Astrocyte (in vitro differentiated cells and primary cell): ENCODE results near the gene OLIG1. TPM values are rescaled to one million over a fixed set of nuclear protein-coding genes. Genes with fewer than 3 reads are reported as not detected.

Experiments used
- DNase-seq: peaks from one replicate; pipeline ENCODE4 v3.0.0-alpha.2; 2010; ENCODE audit warnings: low read depth
- FAIRE-seq: peaks from 2 replicates; lab custom pipeline; 2011; peaks lifted over from hg19 to GRCh38; lab: Jason Lieb, UNC
- H2AFZ ChIP-seq: 2 replicates; pipeline ENCODE4 v1.6.0; 2012; ENCODE audit warnings: low read depth, low read length, inconsistent platforms
- H3K27ac ChIP-seq: 2 replicates; pipeline ENCODE4 v1.5.1; 2011; ENCODE audit warnings: low read depth, low read length, inconsistent platforms
- H3K27me3 ChIP-seq: 2 replicates; pipeline ENCODE4 v1.6.0; 2011; ENCODE audit warnings: low read length, inconsistent platforms; ENCODE audit not compliant: insufficient read depth
- H3K36me3 ChIP-seq: 2 replicates; pipeline ENCODE4 v1.5.1; 2011; ENCODE audit warnings: low read length, inconsistent platforms; ENCODE audit not compliant: insufficient read depth
- H3K4me1 ChIP-seq: 2 replicates; pipeline ENCODE4 v1.5.1; 2011; ENCODE audit warnings: low read length, inconsistent platforms; ENCODE audit not compliant: insufficient read depth
- H3K4me2 ChIP-seq: 2 replicates; pipeline ENCODE4 v1.6.0; 2012; ENCODE audit warnings: low read length, inconsistent platforms
- H3K4me3 ChIP-seq: 2 replicates; pipeline ENCODE4 v1.5.1; 2011; ENCODE audit warnings: low read depth, mild to moderate bottlenecking, low read length, inconsistent platforms; ENCODE audit not compliant: insufficient read depth
- H3K79me2 ChIP-seq: 2 replicates; pipeline ENCODE4 v1.6.0; 2012; ENCODE audit warnings: mild to moderate bottlenecking, low read length, inconsistent platforms; ENCODE audit not compliant: insufficient read depth
- H3K9ac ChIP-seq: 2 replicates; pipeline ENCODE4 v1.6.0; 2012; ENCODE audit warnings: mild to moderate bottlenecking, low read length, inconsistent platforms
- H3K9me3 ChIP-seq: 2 replicates; pipeline ENCODE4 v1.5.1; 2012; ENCODE audit warnings: low read depth, mild to moderate bottlenecking, low read length, inconsistent platforms; ENCODE audit not compliant: insufficient read depth
- H4K20me1 ChIP-seq: 2 replicates; pipeline ENCODE4 v1.6.0; 2012; ENCODE audit warnings: low read length, inconsistent platforms; ENCODE audit not compliant: insufficient read depth
- H3K27ac Mint-ChIP-seq: one replicate; pipeline ENCODE4 v1.8.0; 2021; ENCODE audit warnings: mild to moderate bottlenecking, mixed read lengths; ENCODE audit not compliant: unreplicated experiment
- H3K27me3 Mint-ChIP-seq: one replicate; pipeline ENCODE4 v1.8.0; 2021; ENCODE audit warnings: low read depth, mixed read lengths; ENCODE audit not compliant: unreplicated experiment
- H3K36me3 Mint-ChIP-seq: one replicate; pipeline ENCODE4 v1.8.0; 2021; ENCODE audit warnings: low read depth, mixed read lengths; ENCODE audit not compliant: unreplicated experiment
- H3K4me1 Mint-ChIP-seq: one replicate; pipeline ENCODE4 v1.8.0; 2021; ENCODE audit warnings: low read depth, mixed read lengths; ENCODE audit not compliant: unreplicated experiment
- H3K4me3 Mint-ChIP-seq: one replicate; pipeline ENCODE4 v1.8.0; 2021; ENCODE audit warnings: mild to moderate bottlenecking, moderate library complexity, mixed read lengths; ENCODE audit not compliant: unreplicated experiment
- H3K9me3 Mint-ChIP-seq: one replicate; pipeline ENCODE4 v1.8.0; 2021; ENCODE audit warnings: mild to moderate bottlenecking, mixed read lengths; ENCODE audit not compliant: unreplicated experiment
- EZH2 ChIP-seq: IDR thresholded peaks from 2 replicates; pipeline ENCODE4 v1.6.1; 2012; ENCODE audit warnings: mild to moderate bottlenecking, low read length, inconsistent platforms; ENCODE audit not compliant: insufficient read depth
- total RNA-seq: library from RNA; stranded (reverse); gene quantifications from 2 replicates; pipeline ENCODE4 v1.2.1, GENCODE V29; 2021
- TF ChIP-seq, protein P1 (sequence below): IDR thresholded peaks from 2 replicates; pipeline ENCODE4 v1.5.1; 2011; ENCODE audit warnings: low read depth, mild to moderate bottlenecking, inconsistent platforms, low read length, moderate library complexity; ENCODE audit not compliant: insufficient read depth

Gene OLIG1
- total RNA-seq, 1 donor from 2014 or later = not detected

GRCh38 chr21:33053951-33054350, 16.0 kb upstream of the OLIG1 start:
- H3K36me3 Mint-ChIP-seq = no peaks in the 10 kb centered on the region
- DNase-seq = no peak
- Histone ChIP-seq H3K4me3 (no peak overlapping the region), H3K9ac (no peak overlapping the region), H3K9me3 (no peaks in the 10 kb centered on the region), H3K4me1 (no peaks in the 10 kb centered on the region), H3K36me3 (no peaks in the 10 kb centered on the region), H4K20me1 (no peaks in the 10 kb centered on the region), H3K4me2 (no peak overlapping the region), H3K79me2 (no peaks in the 10 kb centered on the region), H2AFZ (no peak overlapping the region), H3K27me3 (peaks cover 47% of the 10 kb centered on the region), H3K27ac (no peak overlapping the region)
- no peak overlapping the region for H3K27ac Mint-ChIP-seq
- peaks cover 43% of the 10 kb centered on the region for H3K27me3 Mint-ChIP-seq
- H3K9me3 Mint-ChIP-seq = no peaks in the 10 kb centered on the region
- TF ChIP-seq EZH2 = no peak
- TF ChIP-seq, protein P1, sequence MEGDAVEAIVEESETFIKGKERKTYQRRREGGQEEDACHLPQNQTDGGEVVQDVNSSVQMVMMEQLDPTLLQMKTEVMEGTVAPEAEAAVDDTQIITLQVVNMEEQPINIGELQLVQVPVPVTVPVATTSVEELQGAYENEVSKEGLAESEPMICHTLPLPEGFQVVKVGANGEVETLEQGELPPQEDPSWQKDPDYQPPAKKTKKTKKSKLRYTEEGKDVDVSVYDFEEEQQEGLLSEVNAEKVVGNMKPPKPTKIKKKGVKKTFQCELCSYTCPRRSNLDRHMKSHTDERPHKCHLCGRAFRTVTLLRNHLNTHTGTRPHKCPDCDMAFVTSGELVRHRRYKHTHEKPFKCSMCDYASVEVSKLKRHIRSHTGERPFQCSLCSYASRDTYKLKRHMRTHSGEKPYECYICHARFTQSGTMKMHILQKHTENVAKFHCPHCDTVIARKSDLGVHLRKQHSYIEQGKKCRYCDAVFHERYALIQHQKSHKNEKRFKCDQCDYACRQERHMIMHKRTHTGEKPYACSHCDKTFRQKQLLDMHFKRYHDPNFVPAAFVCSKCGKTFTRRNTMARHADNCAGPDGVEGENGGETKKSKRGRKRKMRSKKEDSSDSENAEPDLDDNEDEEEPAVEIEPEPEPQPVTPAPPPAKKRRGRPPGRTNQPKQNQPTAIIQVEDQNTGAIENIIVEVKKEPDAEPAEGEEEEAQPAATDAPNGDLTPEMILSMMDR = no peak
- no peak for FAIRE-seq
- no peak overlapping the region for H3K4me3 Mint-ChIP-seq
- H3K4me1 Mint-ChIP-seq = no peaks in the 10 kb centered on the region

DNA sequence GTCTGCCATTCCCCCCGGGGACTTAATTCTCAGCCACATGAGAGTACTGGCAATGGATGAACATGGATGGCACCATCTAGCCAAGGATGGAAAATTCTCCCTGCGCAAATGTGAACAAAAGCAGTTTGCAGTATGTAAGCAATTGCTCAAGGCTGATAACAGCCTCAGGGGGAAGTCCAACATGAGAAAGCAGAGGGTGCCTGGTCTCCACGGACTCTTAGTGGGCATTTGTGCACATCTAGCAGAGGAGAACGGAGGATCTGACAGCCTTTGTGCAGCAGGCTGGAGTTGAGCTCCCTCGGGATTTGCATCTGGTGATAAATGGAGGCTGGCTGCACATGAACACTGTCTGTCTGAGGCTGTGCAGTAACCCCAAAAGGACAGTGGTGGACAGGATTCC, 13.9 kb upstream of the OLIG1 start:
- Mint-ChIP-seq H3K9me3 (no peaks in the 10 kb centered on the region), H3K4me3 (no peak overlapping the region), H3K36me3 (no peaks in the 10 kb centered on the region), H3K27ac (no peak overlapping the region), H3K27me3 (peaks cover 54% of the 10 kb centered on the region), H3K4me1 (no peaks in the 10 kb centered on the region)
- Histone ChIP-seq H4K20me1 (no peaks in the 10 kb centered on the region), H3K9me3 (no peaks in the 10 kb centered on the region), H3K4me2 (no peak overlapping the region), H2AFZ (no peak overlapping the region), H3K9ac (no peak overlapping the region), H3K79me2 (no peaks in the 10 kb centered on the region), H3K4me1 (no peaks in the 10 kb centered on the region), H3K4me3 (no peak overlapping the region), H3K27me3 (peaks cover 53% of the 10 kb centered on the region), H3K27ac (no peak overlapping the region), H3K36me3 (no peaks in the 10 kb centered on the region)
- DNase-seq = no peak
- no peak for TF ChIP-seq EZH2
- TF ChIP-seq, protein P1 = no peak
- no peak for FAIRE-seq

- Histone ChIP-seq H3K4me1 (no peaks in the 10 kb centered on the region), H3K9me3 (no peaks in the 10 kb centered on the region), H3K36me3 (no peaks in the 10 kb centered on the region), H3K79me2 (no peaks in the 10 kb centered on the region), H3K9ac (no peak overlapping the region), H3K27me3 (peaks cover 50% of the 10 kb centered on the region), H3K27ac (no peak overlapping the region), H3K4me2 (no peak overlapping the region), H4K20me1 (no peaks in the 10 kb centered on the region), H3K4me3 (no peak overlapping the region), H2AFZ (no peak overlapping the region)
- Mint-ChIP-seq H3K4me1 (no peaks in the 10 kb centered on the region), H3K36me3 (no peaks in the 10 kb centered on the region), H3K27me3 (peaks cover 64% of the 10 kb centered on the region), H3K27ac (no peak overlapping the region), H3K9me3 (no peaks in the 10 kb centered on the region), H3K4me3 (no peak overlapping the region)
- no peak for FAIRE-seq
- no peak for DNase-seq
- TF ChIP-seq, protein P1 = no peak
- no peak for TF ChIP-seq EZH2
Observed at GRCh38 chr21:33057385-33057940, 12.5 kb upstream of the OLIG1 start.
